Gastroesophageal sphincter (tissue), 3 donors: ENCODE measurements around the gene ARHGEF4.

Experiments
- EP300 ChIP-seq: sonication (generic); formaldehyde crosslinking; IDR thresholded peaks from one replicate; pipeline ENCODE4 v1.6.1; 2017; ENCODE audit warnings: antibody characterized with exemption, mild to moderate bottlenecking
- POLR2A ChIP-seq, 2 donors: fragments of 450-650 bp; IDR thresholded peaks; one replicate each; pipeline ENCODE4 v1.6.1; 2017; ENCODE audit warnings: antibody characterized with exemption in 2 of 2, mild to moderate bottlenecking in 2 of 2, moderate library complexity in 1 of 2
- POLR2AphosphoS5 ChIP-seq: sonication (generic); formaldehyde crosslinking; IDR thresholded peaks from one replicate; pipeline ENCODE4 v1.6.1; 2017; ENCODE audit warnings: antibody characterized with exemption
- TF ChIP-seq, protein P1 (sequence below), 4 experiments: fragments of 200-600 bp in 2 of 4; fragments of 450-650 bp in 2 of 4; sonication (generic) in 1 of 4; IDR thresholded peaks; one replicate each; pipeline ENCODE4 v1.5.1; 2017 to 2019; ENCODE audit warnings: antibody characterized with exemption in 4 of 4, mild to moderate bottlenecking in 2 of 4, moderate library complexity in 2 of 4

DNA sequence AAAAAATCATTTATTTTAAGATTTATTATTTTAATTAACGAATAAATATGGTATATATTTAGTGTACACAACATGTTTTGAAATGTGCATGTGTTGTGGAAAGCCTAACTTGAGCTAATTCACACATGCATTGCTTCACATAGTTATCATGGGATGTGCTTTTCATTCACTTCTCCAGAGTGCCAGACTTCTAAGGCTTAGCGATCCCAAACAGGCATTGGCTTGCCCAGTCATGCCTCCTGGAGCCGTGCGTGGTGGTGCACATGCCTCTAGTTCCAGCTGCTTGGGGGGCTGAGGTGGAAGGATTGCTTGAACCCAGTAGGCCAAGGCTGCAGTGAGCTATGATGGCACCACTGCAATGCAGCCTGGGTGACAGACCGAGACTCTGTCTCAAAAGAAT is 40.5 kb downstream of the ARHGEF4 start:
- TF ChIP-seq, protein P1, sequence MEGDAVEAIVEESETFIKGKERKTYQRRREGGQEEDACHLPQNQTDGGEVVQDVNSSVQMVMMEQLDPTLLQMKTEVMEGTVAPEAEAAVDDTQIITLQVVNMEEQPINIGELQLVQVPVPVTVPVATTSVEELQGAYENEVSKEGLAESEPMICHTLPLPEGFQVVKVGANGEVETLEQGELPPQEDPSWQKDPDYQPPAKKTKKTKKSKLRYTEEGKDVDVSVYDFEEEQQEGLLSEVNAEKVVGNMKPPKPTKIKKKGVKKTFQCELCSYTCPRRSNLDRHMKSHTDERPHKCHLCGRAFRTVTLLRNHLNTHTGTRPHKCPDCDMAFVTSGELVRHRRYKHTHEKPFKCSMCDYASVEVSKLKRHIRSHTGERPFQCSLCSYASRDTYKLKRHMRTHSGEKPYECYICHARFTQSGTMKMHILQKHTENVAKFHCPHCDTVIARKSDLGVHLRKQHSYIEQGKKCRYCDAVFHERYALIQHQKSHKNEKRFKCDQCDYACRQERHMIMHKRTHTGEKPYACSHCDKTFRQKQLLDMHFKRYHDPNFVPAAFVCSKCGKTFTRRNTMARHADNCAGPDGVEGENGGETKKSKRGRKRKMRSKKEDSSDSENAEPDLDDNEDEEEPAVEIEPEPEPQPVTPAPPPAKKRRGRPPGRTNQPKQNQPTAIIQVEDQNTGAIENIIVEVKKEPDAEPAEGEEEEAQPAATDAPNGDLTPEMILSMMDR (IDR thresholded peaks at IDR 0.05): no peak
- no peak for TF ChIP-seq EP300
- TF ChIP-seq POLR2AphosphoS5: no peak
- no peak for TF ChIP-seq POLR2A (IDR thresholded peaks at IDR 0.05)
